SK-N-MC (cell line): Measurements from ENCODE around the gene GPSM3.

ENCODE experiments used
- EZH2 ChIP-seq: fragments of 200-600 bp; sonication (generic); IDR thresholded peaks from one replicate; pipeline ENCODE4 v1.6.1; 2017; ENCODE audit warnings: antibody characterized with exemption
- FOXP2 ChIP-seq: optimal IDR thresholded peaks from 2 replicates; pipeline ENCODE3; 2011; ENCODE audit warnings: mild to moderate bottlenecking, moderate library complexity; ENCODE audit not compliant: insufficient read depth; ENCODE audit errors: extremely low read length, control extremely low read depth
- POLR2AphosphoS5 ChIP-seq: IDR thresholded peaks from 2 replicates; pipeline ENCODE4 v1.6.1; 2012; ENCODE audit warnings: mild to moderate bottlenecking, low read depth, low read length, borderline replicate concordance

DNA sequence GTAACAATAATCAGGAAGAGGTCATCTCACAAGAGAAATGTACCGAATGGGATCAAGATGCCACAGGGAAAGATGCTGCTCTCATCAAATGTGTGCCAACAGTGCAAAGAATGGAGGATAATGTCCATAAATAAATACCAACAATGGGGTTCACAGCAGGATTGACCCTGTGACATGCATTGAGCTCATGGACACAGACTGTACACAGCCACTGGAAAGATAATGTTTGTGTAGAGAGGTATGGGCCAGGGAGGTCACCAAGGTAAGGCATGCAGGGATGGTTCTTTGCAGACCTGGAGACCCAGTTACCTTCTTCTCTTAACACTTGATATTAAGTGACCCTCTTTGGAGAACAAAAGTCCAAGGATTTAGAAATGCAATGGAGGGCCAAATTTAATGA, 18.0 kb downstream of the GPSM3 start:
- TF ChIP-seq POLR2AphosphoS5 (no peak), EZH2 (no peak), FOXP2 (no peak)
